ENCODE data around the gene PPM1F.

PPM1F gene

GRCh38 chr22:21975273-21975672 lies 22.6 kb upstream of the PPM1F start:
- no peak for DNase-seq (ENCODE audit: low spot score)

GRCh38 chr22:21974058-21974649 lies 21.5 kb upstream of the PPM1F start:
- no peak for DNase-seq (ENCODE audit: low spot score)

DNA sequence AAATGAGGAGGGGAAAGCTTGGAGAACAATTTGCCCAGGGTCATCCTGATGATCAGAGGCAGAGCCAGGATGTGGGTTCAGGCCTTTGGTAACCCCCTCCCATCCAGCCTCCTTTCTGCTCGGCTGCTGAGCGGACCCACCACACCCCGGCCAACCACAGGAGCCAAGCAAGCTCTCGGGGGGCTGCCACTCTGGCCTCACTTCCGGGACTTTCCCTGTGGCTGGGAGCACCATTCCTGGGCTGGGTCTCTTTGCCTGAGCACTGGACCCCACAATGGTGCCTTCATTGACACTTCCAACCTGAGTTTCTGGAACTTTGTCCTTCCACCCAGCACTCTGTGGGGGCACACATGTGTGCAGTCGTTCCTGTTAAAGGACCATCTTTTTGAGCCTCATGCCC lies 20.2 kb upstream of the PPM1F start:
- DNase-seq (ENCODE audit: low spot score) = no peak

- DNase-seq (ENCODE audit: low spot score) = peak; percentile 16
Observed at GRCh38 chr22:21972293-21972779, 19.7 kb upstream of the PPM1F start.

GRCh38 chr22:21971858-21972275 lies 19.2 kb upstream of the PPM1F start:
- DNase-seq (ENCODE audit: low spot score) = no peak

DNA sequence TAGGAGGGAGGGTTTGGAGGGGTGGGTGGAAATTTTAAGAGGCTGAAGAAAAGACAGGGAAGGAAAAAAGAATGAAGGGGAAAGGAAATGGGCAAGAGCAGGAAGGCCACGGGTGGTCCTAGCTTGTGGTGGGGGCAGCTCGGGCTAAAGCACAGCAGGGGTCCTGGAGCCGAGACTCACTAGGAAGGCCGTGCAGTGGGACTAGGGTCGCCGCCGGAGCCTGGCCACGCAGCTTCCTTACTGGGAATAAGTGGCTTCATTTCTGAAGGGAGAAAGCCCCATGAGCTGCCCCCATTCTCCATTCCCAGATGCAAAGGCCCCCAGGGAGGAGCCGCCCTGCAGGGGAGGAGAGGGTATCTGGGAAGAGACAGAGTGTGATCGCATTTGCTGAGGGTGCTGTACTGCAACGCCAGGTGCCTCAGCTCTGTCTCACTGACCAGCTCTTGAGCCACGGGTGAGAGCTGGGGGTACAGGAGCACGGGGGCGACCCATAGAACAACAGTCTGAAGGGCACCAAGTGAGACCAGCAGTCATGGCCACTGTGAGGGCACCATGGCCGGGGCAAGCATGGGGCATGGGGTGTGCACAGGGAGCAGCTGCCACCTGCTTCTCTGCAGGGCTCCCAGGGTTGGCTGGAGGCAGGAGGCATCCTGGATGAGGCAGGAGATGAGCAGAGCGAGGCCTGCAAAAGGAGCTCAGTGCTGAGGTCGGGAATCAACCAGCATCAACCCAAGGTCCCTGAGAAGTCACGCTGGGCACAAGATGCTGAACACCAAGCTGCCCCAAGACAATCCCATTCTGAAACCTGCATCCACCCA lies 18.4 kb upstream of the PPM1F start:
- no peak for DNase-seq (ENCODE audit: low spot score)

DNA sequence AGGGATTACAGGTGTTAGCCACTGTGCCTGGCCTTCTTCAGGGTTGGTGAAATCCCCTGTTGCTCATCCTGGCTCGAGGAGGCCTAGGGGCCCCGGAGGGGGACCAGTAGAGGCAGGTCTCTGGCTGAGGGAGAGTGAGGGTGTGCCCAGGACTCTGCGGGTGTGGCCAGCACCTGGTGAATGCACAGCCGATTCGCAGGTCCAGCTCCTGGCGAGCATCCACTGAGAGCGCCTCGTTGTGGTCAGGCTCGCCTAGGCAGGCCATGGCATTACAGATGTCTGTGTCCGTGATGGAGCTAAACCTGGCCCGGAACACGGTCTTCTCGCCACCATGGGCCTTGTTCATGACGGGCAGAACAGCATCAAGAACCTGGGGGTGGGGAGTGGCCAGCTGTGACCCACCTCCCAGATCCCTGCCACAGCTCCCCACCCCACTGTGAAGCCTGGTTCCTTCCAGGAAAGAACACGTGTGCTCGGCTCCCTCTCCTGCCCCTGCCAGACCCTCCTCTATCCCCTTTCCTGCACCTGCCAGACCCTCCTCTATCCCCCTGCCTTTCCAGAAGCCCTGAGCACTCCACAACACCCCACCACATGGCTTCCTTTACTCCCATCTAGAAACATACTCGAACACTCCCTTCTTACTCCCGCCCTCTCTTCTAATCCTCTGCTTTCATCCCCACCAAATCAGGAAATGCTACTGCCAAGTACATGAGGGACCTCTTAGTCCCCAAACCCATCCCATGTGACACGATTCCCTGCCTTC lies 17.6 kb upstream of the PPM1F start:
- no peak for DNase-seq (ENCODE audit: low spot score)

GRCh38 chr22:21968452-21969129 lies 15.9 kb upstream of the PPM1F start:
- DNase-seq (ENCODE audit: low spot score) = no peak

GRCh38 chr22:21967693-21968271 lies 15.1 kb upstream of the PPM1F start:
- no peak for DNase-seq (ENCODE audit: low spot score)

DNA sequence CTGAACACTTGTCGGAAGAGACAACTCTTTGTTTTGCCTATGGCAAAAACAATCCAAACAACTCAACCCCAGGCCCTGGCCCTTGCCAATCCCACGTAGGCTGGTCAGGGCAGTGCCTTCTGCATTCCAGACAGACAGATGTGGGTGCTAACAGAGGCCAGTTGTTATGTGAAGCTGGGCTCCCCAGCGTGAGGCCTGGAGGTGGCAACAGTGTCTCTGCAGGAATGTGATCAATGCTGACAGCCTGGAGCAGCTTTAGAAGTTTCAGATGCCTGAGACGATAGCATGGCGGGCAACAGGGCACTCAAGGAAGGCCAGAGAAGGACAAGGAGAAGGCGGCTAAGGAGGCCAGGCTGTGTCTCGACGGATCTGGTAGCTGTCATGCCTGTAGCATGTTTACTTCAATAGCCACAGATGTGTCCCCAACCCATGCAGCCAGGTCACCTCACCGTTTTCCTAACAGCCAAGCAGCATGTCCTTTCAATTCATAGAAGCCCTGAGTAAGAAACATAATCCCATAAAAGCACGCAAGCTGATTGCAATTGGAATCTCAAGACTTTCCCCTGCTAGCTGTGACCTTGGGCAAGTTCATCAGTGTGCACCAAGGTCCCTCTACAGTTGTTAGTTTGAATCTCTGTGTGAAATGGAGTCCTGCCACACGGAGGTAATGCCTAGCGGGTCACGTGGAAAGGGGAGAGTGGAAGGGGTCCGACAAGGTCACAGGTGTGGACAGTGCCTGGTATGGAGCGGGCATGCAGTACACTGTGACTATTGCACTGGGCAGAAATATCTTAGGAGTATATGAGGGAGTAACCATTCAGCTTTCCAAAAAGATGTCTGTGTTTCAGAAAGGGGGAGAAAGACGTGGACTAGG lies 14.2 kb upstream of the PPM1F start:
- DNase-seq (ENCODE audit: low spot score) = no peak

DNA sequence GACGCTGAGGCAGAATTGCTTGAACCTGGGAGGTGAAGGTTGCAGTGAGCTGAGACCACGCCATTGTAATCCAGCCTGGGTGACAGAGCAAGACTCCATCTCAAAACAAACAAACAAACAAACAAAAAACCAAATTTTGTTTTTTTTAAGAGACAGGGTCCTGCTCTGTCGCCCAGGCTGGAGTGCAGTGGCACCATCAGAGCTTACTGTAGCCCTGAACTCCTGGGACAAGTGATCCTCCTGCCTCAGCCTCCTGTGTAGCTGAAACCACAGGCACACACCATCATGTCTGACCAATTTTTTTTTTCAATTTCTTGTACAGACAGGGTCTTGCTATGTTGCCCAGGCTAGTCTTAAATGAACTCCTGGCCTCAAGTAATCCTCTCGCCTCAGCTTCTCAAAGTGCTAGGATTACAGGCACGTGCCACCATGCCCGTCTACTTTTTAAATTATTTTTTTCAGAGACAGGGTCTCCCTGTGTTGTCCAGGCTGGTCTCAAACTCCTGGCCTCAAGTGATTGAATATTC lies 13.2 kb upstream of the PPM1F start:
- no peak for DNase-seq (ENCODE audit: low spot score)

DNA sequence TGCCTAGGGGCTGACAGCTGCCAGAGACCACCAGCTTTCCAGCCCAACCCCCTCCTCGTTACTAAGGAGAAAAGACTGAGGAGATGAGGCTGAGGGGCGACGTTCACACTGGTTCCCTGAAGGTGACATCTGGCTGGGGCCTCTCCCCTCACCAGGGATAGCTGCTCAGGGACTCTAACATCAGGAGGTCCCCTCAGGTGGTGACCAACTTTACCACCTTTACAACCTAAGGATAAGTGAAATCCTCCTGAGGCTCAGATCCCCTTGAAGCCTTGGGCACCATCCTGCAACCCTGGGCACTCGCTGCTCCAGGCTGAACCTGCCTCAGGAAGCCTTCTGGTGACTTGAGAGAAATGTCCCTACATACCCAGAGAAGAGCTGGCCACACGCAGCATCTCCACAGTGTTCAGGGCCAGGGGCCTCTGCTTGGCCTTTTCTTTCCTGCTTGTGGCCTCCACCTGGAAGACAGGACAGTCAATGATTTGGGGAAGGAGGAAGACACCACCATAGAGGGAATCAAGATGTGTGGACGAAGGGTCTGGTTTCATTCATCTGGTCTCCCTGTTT lies 12.4 kb upstream of the PPM1F start:
- DNase-seq (ENCODE audit: low spot score) = no peak

DNA sequence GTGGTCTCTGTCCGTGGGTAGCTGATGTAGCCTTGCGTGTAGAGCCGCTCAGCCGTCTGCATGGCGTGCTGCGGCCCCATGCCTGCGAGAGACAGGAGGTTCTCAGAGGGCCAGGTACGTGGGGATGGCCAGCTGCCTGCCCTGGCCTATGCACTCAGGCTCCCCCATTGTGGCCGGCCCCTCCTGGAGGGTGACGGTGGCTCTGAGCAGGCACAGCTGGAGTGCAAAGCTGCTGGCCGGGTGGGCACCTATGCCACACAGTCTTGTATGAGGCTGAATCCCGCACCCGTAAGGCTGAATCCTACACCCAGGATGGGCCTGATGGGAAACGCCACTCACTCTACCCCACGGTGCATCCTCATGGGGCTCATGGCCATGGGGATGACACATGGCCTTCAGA lies 11.6 kb upstream of the PPM1F start:
- no peak for DNase-seq (ENCODE audit: low spot score)

- DNase-seq (ENCODE audit: low spot score) = no peak
Observed at GRCh38 chr22:21963790-21964211, 11.2 kb upstream of the PPM1F start.

DNA sequence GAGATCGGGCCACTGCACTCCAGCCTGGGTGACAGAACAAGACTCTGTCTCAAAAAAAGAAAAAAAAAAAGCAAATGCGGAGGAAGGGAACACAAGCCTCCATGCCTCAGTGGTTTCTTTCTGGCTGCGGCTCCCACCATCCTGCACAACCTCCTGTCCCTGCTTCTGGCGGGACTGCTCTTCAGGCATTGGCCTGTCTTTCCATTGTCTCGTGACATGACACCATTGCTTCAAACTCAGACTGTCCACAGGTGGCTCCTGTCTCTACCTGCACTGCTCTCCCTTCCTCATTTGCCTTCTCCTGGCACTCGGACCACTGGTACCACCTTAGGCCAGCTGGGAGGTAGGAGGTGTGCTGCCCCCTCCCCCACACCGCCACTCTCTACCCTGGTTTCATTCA lies 10.6 kb upstream of the PPM1F start:
- DNase-seq (ENCODE audit: low spot score) = no peak

GRCh38 chr22:21962655-21962949 lies 10.0 kb upstream of the PPM1F start:
- no peak for DNase-seq (ENCODE audit: low spot score)

GRCh38 chr22:21961886-21962654 lies 9.4 kb upstream of the PPM1F start:
- DNase-seq (ENCODE audit: low spot score) = no peak

GRCh38 chr22:21961127-21961867 lies 8.6 kb upstream of the PPM1F start:
- no peak for DNase-seq (ENCODE audit: low spot score)

Measured in globus pallidus (tissue), 1 donor.